ENCODE results near the gene TTF1. TPM values are rescaled to one million over a fixed set of nuclear protein-coding genes. Genes with fewer than 3 reads are reported as not detected.

TTF1 gene
- total RNA-seq, 1 donor from 2014 or later, result 10.8 TPM

DNA sequence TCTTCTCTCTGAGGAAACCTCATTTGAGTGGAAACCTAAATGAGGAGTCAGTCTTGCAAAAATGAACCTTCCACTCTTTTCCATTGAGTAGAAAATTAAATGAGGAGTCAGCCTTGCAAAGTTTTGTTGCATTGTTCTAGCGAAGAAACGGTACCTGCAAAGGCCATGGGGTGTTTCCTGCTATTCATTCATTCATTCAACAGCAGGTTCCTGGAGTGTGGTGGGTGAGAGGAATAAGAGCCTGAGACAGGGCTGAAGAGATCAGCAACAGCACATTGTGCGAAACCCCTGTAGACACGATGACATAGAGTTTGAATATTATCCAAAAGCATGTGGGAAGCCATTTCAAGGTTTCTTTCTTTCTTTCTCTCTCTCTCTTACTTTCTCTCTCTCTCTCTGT lies 37.2 kb downstream of the TTF1 start:
- peak; percentile 30 for DNase-seq (ENCODE audit: low spot score)

GRCh38 chr9:132367613-132368313 lies 38.9 kb downstream of the TTF1 start:
- peak; percentile 55 for DNase-seq (ENCODE audit: low spot score)

- DNase-seq (ENCODE audit: low spot score), result no peak
These were observed 40.2 kb downstream of the TTF1 start for GRCh38 chr9:132366481-132366880.

DNA sequence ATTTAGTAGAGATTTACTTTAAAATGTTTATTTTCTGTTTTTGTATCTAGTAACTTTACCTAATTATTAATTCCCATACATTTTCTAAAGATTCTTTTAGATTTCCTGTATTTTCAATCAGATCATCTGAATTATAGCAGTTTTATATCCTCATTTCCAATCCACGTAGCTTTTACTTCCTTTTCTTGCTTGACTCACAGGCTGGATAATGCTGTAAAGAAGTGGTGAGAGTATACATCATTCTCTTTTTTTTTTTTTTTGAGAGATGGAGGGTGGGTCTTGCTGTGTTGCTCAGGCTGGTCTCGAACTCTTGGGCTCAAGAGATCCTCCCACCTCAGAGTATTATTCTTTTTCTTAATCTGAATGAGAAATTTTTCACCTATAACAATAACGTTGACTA lies 40.7 kb downstream of the TTF1 start:
- no peak for DNase-seq (ENCODE audit: low spot score)

DNA sequence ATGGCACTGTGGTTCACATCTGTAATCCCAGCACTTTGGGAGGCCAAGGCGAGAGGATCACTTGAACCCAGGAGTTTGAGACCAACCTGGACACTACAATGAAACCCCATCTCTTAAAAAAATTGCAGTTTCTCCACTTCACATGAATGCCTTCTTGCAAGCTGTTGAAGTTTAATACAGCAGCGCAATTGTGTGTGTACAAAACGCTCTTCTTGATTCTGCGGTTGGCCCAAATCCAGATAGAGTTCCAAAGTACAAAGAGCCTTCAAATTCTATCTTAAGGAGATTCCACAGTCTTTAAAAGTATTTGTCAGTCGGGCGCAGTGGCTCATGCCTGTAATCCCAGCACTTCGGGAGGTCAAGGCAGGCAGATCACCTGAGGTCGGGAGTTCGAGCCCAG lies 42.6 kb downstream of the TTF1 start:
- no peak for DNase-seq (ENCODE audit: low spot score)

DNA sequence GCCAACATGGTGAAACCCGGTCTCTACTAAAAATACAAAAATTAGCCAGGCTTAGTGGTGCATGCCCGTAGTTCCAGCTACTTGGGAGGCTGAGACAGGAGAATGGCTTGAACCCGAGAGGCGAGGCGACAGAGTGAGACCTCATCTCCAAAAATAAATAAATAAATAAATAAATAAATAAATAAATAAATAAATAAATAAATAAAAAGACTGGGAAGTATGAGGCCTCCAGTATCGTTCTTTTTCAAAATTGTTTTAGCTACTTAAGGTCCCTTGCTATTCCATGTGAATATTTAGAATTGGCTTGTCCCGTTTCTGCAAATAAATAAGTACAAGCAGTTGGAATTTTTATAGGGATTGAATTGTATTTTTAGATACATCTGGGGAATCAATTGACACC lies 48.9 kb downstream of the TTF1 start:
- no peak for DNase-seq (ENCODE audit: low spot score)

- DNase-seq (ENCODE audit: low spot score), result peak; percentile 69
These were observed 50.2 kb downstream of the TTF1 start for GRCh38 chr9:132356324-132356924.

DNA sequence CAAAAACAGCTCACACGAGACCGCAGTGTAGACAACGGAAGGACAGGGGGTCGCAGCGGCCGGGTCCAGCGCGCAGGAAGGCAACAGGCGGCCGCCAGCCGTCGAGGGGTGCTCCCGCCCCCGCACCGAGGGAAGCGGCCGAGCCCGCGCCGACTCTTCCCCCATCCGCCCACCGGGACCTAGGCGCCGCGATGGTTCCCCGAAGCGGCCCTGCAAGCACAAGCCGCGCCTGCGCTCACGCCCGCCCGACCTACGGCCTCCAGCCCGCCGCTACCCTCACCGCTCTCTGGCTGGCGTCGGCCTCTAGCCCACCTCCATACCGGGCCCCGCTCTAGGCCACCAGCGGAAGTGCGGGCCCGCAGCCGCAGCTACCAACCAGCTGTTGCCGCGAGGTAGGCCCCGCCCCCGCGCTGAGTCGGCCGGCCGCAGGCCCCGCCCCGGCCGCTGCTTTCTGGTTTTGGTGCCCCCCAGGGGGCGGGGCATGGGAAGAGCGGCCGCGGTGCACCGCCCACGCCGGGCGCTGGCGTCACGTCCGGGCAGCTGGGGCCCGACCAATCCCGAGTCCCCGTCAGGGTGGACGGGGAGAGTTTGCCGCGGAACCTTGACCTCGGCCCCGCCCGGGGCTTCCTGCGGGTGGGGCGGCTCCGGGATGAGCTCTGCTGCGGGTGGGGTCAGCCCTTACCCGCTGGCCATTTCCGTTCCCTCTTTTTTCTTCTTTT lies 51.8 kb downstream of the TTF1 start, which contains the start of gene SETX:
Gene SETX, minus strand, starts transcription at position 350 of the 719 bp plus-strand sequence. CDS start 5,558 bp downstream, outside the sequence.
- peak; percentile 99 for DNase-seq (ENCODE audit: low spot score)

GRCh38 chr9:132351404-132352045 lies 55.1 kb downstream of the TTF1 start:
- DNase-seq (ENCODE audit: low spot score), result no peak

- DNase-seq (ENCODE audit: low spot score), result no peak
These were observed 55.8 kb downstream of the TTF1 start for GRCh38 chr9:132350861-132351315.

DNA sequence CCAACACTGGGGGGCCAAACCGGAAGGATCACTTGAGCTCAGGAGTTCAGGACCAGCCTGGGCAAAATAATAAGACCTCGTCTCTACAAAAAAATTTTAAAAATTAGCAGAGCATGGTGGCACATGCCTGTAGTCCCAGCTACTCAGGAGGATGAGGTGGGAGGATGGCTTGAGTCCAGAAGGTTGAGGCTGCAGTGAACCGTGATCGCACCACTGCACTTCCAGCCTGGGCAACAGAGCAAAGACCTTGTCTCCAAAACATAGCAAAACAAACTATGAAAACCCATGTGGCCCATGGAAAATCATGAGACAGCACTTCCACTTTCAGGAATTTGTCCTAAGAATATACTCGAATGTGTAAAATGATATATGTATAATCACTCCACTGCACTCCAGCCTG lies 58.0 kb downstream of the TTF1 start:
- no peak for DNase-seq (ENCODE audit: low spot score)

DNA sequence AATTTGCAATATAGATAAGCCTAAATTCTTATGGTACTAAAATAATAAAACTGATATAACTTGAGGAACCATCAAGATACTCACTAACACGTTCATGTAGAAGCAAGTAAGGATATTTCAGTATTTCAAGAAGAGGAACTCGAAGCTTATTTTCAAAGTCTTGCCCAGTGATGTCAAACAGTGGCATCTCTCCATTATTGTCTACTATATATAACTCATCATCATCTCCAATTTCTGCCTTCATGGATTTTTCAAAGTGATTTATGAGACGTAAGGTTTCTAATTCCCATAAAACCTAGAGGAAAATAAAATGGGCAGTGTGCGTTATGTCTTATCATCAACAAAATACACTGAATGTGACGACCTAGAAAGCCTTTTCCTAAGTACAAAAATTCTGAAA lies 60.5 kb downstream of the TTF1 start:
- DNase-seq (ENCODE audit: low spot score), result no peak

DNA sequence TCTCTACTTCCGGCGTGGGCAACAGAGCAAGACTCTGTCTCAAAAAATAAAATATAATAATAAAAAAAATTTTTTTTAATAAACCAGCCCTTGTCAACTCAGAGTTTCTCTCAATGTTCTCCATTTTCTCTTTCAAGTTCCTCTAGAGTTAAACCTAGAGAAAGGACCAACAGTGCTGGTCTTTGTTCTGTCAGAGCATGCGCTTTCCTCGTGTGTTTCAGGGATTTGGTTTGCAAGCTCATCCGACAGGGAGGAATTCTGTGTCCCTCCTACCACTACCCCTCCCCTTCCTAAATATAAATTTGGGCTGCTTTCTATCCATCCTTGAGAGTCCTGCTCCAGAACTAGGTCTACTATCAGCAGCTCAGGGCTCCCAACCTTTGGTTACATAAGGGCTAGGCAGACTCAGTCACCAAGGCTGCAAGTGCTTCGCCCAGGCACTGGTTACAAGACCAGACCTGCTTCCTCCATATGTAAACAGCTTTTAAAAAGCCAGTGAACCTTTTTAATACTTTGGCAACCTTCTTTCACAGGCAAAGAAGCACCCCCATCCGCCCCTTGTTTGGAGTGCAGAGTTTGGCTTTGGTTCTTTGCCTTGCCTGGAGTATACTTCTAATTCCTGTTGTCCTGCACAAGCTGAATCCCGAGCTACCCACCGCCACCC lies 65.3 kb downstream of the TTF1 start:
- DNase-seq (ENCODE audit: low spot score), result no peak

- DNase-seq (ENCODE audit: low spot score), result no peak
These were observed 72.3 kb downstream of the TTF1 start for GRCh38 chr9:132334364-132334763.

DNA sequence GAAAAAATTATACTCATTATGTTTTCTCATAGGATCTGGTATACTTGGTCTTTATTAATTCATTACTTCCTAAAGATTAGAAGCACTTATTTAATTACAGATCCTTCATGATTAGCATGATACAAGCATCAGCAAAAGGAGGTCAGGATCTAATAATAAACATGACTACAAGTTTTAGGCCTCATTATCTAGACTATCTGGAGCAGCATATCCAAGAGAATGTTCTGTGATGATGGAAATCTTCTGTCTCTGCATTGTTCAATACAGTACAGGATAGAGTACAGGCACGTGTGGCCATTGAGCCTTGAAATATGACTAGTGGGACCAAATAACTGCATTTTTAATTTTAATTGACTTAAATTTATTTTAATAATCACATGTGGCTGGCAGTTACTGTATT lies 73.1 kb downstream of the TTF1 start:
- no peak for DNase-seq (ENCODE audit: low spot score)

DNA sequence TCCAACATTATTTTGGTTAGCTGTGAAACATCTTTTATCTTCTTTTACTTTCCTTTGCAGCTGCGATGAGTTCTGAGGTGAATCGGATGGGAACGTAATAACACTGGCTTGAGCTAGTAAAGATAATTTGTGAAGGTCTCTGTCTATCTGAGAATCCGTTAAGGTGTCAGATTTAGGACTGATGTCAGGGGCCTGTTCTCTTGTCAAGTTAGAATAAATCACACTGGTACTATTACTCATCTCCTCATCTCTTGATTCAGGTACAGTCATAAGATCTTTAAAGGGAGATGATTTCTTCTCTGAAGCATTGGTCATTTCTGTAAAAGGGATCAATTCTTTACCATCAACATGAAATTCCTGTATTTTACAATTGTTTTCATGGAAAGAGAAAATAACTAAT lies 78.1 kb downstream of the TTF1 start:
- DNase-seq (ENCODE audit: low spot score), result no peak

DNA sequence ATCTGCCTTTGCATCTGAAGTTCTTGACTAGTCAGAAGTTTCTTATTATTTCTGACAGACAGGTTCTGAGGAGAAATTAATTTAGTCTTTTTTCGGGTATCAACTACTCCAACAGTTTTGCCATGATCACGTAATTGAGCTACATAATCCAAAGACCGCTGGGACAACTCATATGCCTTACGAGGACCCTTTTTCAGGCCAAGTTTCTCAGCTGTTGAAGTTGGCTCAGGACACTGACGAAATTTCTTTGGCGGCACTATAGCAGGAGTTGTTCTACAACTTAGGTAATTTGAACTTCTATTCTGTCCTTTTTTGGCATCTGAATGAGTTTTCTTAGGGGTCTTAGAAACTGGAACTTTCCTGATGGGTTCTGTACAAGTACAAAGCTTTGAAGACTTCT lies 79.1 kb downstream of the TTF1 start:
- DNase-seq (ENCODE audit: low spot score), result no peak
